SK-N-SH (cell line): Measurements from ENCODE around the gene APRT. TPM values are rescaled to one million over a fixed set of nuclear protein-coding genes. Genes with fewer than 3 reads are reported as not detected.

ENCODE experiments used
- CTCF ChIA-PET: fragments of 300-600, 350-600 bp; formaldehyde crosslinking; extraction: SDS; loops from one replicate; lab custom pipeline; 2021; lab: Yijun Ruan, JAX
- POLR2A ChIA-PET: fragments of 350-600 bp; sonication (Branson Sonifier 250); formaldehyde crosslinking; extraction: SDS; loops from one replicate; lab custom pipeline; 2020; ENCODE audit warnings: antibody characterized with exemption, inconsistent platforms; lab: Yijun Ruan, JAX
- DNase-seq: peaks from one replicate; pipeline ENCODE4 v3.0.0; 2012
- H2AFZ ChIP-seq: fragments of 200-600 bp; sonication (generic); 2 replicates; pipeline ENCODE4 v1.8.1; 2016; ENCODE audit warnings: antibody characterized with exemption, mild to moderate bottlenecking, low read depth
- H3F3A ChIP-seq: fragments of 200-600 bp; sonication (generic); replicated peaks from 2 replicates; pipeline ENCODE3; 2016; ENCODE audit warnings: antibody characterized with exemption, mild to moderate bottlenecking; ENCODE audit not compliant: insufficient read depth
- H3K27ac ChIP-seq, 2 experiments: fragments of 200-500 bp in 1 of 2; fragments of 200-600 bp in 1 of 2; sonication (Bioruptor generic) in 1 of 2; sonication (generic), shearing (Covaris generic) in 1 of 2; 2 replicates each; pipeline versions ENCODE4 v1.5.1 to v1.6.1; 2014 to 2016; ENCODE audit warnings: low read depth in 2 of 2, inconsistent platforms in 1 of 2, low read length in 1 of 2, mild to moderate bottlenecking in 1 of 2, mixed read lengths in 1 of 2
- H3K27me3 ChIP-seq: fragments of 200-600 bp; sonication (generic), shearing (Covaris generic); 2 replicates; pipeline ENCODE4 v1.6.1; 2016; ENCODE audit warnings: mixed run types; ENCODE audit not compliant: insufficient read depth
- H3K36me3 ChIP-seq, 2 experiments: fragments of 200-500 bp in 1 of 2; fragments of 200-600 bp in 1 of 2; sonication (Bioruptor generic) in 1 of 2; sonication (generic) in 1 of 2; replicated peaks in 1 of 2; 2 replicates each; pipeline versions ENCODE3 to v1.5.1; 2014 to 2016; ENCODE audit warnings: low read length in 1 of 2, mild to moderate bottlenecking in 1 of 2; ENCODE audit not compliant: insufficient read depth in 2 of 2, control insufficient read depth in 1 of 2
- H3K4me1 ChIP-seq, 2 experiments: fragments of 200-500 bp in 1 of 2; fragments of 200-600 bp in 1 of 2; sonication (Bioruptor generic) in 1 of 2; sonication (generic), shearing (Covaris generic) in 1 of 2; 2 replicates each; pipeline versions ENCODE4 v1.5.1 to v1.6.1; 2014 to 2016; ENCODE audit warnings: low read depth in 1 of 2, low read length in 1 of 2, mixed run types in 1 of 2; ENCODE audit not compliant: insufficient read depth in 2 of 2, control insufficient read depth in 1 of 2
- H3K4me2 ChIP-seq: fragments of 200-600 bp; sonication (generic), shearing (Covaris generic); 2 replicates; pipeline ENCODE4 v1.6.1; 2017; ENCODE audit warnings: mixed run types
- H3K4me3 ChIP-seq, 2 experiments: fragments of 200-500 bp in 1 of 2; fragments of 200-600 bp in 1 of 2; sonication (Bioruptor generic) in 1 of 2; sonication (generic), shearing (Covaris generic) in 1 of 2; 2 replicates each; pipeline versions ENCODE4 v1.5.1 to v1.8.1; 2014 to 2016; ENCODE audit warnings: low read depth in 2 of 2, inconsistent platforms in 1 of 2, low read length in 1 of 2, mild to moderate bottlenecking in 1 of 2, mixed read lengths in 1 of 2, moderate library complexity in 1 of 2
- H3K79me2 ChIP-seq: fragments of 200-600 bp; sonication (generic); 2 replicates; pipeline ENCODE4 v1.8.1; 2017; ENCODE audit warnings: mild to moderate bottlenecking; ENCODE audit not compliant: insufficient read depth
- H3K9ac ChIP-seq: fragments of 200-600 bp; sonication (generic); 2 replicates; pipeline ENCODE4 v1.6.1; 2017; ENCODE audit warnings: mixed run types
- H3K9me2 ChIP-seq: fragments of 200-600 bp; sonication (generic); 2 replicates; pipeline ENCODE4 v1.6.1; 2017; ENCODE audit warnings: mixed run types
- H3K9me3 ChIP-seq: fragments of 200-600 bp; sonication (generic); 2 replicates; pipeline ENCODE4 v1.6.1; 2017; ENCODE audit warnings: mixed run types, mild to moderate bottlenecking, moderate library complexity
- H4K20me1 ChIP-seq: fragments of 200-600 bp; sonication (generic); 2 replicates; pipeline ENCODE4 v1.6.1; 2017; ENCODE audit warnings: mild to moderate bottlenecking, mixed run types; ENCODE audit not compliant: insufficient read depth
- FOXJ3 ChIP-seq: sonication (generic); formaldehyde crosslinking; IDR thresholded peaks from 2 replicates; pipeline ENCODE4 v1.5.1; 2020; ENCODE audit warnings: mild to moderate bottlenecking, missing genetic modification reagents
- JUND ChIP-seq: IDR thresholded peaks from 2 replicates; pipeline ENCODE4 v1.4.0; 2012
- MEF2A ChIP-seq: IDR thresholded peaks from 2 replicates; pipeline ENCODE4 v1.4.0; 2012; ENCODE audit warnings: low read depth, borderline replicate concordance
- NFIC ChIP-seq: IDR thresholded peaks from 2 replicates; pipeline ENCODE4 v1.4.0; 2012; ENCODE audit warnings: borderline replicate concordance
- NRF1 ChIP-seq: IDR thresholded peaks from 2 replicates; pipeline ENCODE4 v1.6.1; 2012; ENCODE audit warnings: low read depth, mild to moderate bottlenecking, low read length
- TAF1 ChIP-seq: IDR thresholded peaks from 2 replicates; pipeline ENCODE4 v1.6.1; 2012; ENCODE audit warnings: low read depth, mild to moderate bottlenecking, low read length, moderate library complexity, borderline replicate concordance
- YY1 ChIP-seq: IDR thresholded peaks from 2 replicates; pipeline ENCODE4 v1.4.0; 2012; ENCODE audit warnings: low read depth, mild to moderate bottlenecking
- WGBS: methylation state at CpG from one replicate; pipeline ENCODE4 v1.1.6; 2017; ENCODE audit warnings: low lambda C conversion rate; 5-methylcytosine and 5-hydroxymethylcytosine counted together
- polyA plus RNA-seq, 3 experiments: library from polyadenylated mRNA; depleted of rRNA; stranded (reverse); fragments of >200 nt; gene quantifications; 2 replicates each; pipeline ENCODE4 v1.2.3, GENCODE V29; 2012
- TF ChIP-seq, protein P1 (sequence below): fragments of 150-350 bp; IDR thresholded peaks from 2 replicates; pipeline ENCODE4 v1.6.1; 2016; ENCODE audit warnings: mild to moderate bottlenecking, low read depth, low read length
- TF ChIP-seq, protein P2 (sequence below): IDR thresholded peaks from 2 replicates; pipeline ENCODE4 v1.4.0; 2012; ENCODE audit warnings: low read depth, borderline replicate concordance
- TF ChIP-seq, protein P3 (sequence below): IDR thresholded peaks from 2 replicates; pipeline ENCODE4; 2012

APRT gene
- polyA plus RNA-seq, 1 of the 3 experiments (the other 2 are of a cell fraction): 192 TPM

DNA sequence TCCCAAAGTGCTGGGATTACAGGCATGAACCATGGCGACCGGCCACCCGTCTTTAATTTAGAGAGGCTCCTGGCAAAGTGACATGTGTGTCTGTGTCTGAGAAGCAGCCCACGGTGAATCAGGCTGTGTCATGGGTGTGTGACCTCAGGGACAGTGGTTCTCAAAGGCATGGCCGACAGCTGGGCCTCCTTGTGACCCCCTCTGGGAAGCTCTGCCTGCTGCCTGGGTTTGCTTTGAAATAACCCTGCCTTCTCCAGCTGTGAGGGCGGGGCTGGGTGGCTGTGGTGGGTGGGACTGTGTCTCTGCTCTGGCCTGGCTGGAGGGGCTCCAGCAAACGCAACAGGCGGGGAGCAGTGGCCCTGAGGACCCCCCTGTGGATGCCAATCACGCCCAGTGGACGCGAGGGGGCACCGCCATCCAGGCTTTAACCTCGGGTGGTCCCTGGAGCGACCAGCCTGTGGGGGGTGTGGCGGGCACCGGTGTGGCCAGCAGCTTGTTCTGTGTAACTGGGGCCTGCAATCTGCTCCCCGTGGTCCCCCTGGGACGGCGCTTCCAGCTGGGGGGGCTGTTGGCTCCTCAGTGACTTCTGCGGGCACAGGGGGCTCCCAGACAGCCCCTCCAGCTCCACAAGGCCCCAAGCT, 8.8 kb upstream of the APRT start:
- WGBS: 77% methylated on average over 4 of the region's 20 CpGs
- CTCF ChIA-PET: interaction anchor here (0.9 to 4.0 kb wide), 5 partner anchors 8 to 347 kb away, joined by 3 to 13 read pairs (median 6); partner anchors contain the start of genes GALNS and TRAPPC2L
- no peaks in the 10 kb centered on the region for H3K27me3 ChIP-seq

DNA sequence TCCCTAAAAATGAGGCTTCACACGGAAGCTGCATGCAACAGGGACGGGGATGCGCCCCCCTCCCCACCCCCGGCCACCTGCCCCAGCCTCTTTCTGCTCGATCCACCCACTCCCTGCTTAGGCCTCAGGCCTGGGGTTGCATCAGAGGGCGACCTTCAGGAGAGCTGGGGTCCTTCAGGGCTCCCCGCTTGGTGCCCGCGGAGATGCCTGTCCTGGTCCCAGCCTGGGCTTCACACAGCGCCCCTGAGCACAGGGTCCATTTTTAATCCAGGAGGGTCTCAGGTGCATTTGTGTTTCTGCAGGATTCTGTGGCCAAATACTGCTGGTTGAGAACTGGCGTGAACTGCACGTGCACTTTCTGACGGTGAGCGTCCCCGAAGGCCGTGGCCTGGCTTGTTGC, 7.4 kb upstream of the APRT start:
- Histone ChIP-seq H3K4me3 (no peak overlapping the region), H3K4me1 (peaks cover 0 to 7% of the 10 kb centered on the region in 2 experiments; a peak in 1 of 4 replicates), H3K27me3 (no peaks in the 10 kb centered on the region), H3K9me2 (no peaks in the 10 kb centered on the region), H3K79me2 (no peaks in the 10 kb centered on the region), H3K9ac (no peak overlapping the region), H3K4me2 (no peak overlapping the region), H3K36me3 (peaks cover 0 to 8% of the 10 kb centered on the region in 2 experiments), H4K20me1 (no peaks in the 10 kb centered on the region), H3K27ac (no peak overlapping the region), H2AFZ (no peak overlapping the region), H3K9me3 (no peaks in the 10 kb centered on the region), H3F3A (no peaks in the 10 kb centered on the region)
- TF ChIP-seq FOXJ3 (CRISPR knock-in tag): no peak
- CTCF ChIA-PET: interaction anchor here (1.7 to 4.0 kb wide), 3 partner anchors 10 to 348 kb away, joined by 4 to 13 read pairs (median 10); partner anchors contain the start of genes GALNS and TRAPPC2L
- 85% methylated on average over 12 of the region's 16 CpGs for WGBS
- no peak for DNase-seq
- POLR2A ChIA-PET: no interaction called here

More for the DNA sequence above, 8.8 kb upstream of the APRT start:
- no peaks in the 10 kb centered on the region for H3K9me3 ChIP-seq
- H3K9me2 ChIP-seq: no peaks in the 10 kb centered on the region
- TF ChIP-seq, protein P1, sequence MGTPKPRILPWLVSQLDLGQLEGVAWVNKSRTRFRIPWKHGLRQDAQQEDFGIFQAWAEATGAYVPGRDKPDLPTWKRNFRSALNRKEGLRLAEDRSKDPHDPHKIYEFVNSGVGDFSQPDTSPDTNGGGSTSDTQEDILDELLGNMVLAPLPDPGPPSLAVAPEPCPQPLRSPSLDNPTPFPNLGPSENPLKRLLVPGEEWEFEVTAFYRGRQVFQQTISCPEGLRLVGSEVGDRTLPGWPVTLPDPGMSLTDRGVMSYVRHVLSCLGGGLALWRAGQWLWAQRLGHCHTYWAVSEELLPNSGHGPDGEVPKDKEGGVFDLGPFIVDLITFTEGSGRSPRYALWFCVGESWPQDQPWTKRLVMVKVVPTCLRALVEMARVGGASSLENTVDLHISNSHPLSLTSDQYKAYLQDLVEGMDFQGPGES: no peak
- no peak for TF ChIP-seq YY1
- TF ChIP-seq, protein P2, sequence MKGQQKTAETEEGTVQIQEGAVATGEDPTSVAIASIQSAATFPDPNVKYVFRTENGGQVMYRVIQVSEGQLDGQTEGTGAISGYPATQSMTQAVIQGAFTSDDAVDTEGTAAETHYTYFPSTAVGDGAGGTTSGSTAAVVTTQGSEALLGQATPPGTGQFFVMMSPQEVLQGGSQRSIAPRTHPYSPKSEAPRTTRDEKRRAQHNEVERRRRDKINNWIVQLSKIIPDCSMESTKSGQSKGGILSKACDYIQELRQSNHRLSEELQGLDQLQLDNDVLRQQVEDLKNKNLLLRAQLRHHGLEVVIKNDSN: no peak
- TF ChIP-seq NFIC: no peak
- TF ChIP-seq TAF1: no peak
- TF ChIP-seq, protein P3, sequence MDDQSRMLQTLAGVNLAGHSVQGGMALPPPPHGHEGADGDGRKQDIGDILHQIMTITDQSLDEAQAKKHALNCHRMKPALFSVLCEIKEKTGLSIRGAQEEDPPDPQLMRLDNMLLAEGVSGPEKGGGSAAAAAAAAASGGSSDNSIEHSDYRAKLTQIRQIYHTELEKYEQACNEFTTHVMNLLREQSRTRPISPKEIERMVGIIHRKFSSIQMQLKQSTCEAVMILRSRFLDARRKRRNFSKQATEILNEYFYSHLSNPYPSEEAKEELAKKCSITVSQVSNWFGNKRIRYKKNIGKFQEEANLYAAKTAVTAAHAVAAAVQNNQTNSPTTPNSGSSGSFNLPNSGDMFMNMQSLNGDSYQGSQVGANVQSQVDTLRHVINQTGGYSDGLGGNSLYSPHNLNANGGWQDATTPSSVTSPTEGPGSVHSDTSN: no peak
- no peak for TF ChIP-seq JUND
- no peak for TF ChIP-seq NRF1
- TF ChIP-seq MEF2A: no peak
- no peaks in the 10 kb centered on the region for H3K79me2 ChIP-seq
- POLR2A ChIA-PET: interaction anchor here (1.6 kb wide), 1 partner anchor 10 kb away, joined by 3 read pairs; no protein-coding TSS in a partner anchor
- H3K4me3 ChIP-seq: no peak overlapping the region
- no peak overlapping the region for H3K27ac ChIP-seq
- H4K20me1 ChIP-seq: no peaks in the 10 kb centered on the region
- peaks cover 0 to 5% of the 10 kb centered on the region in 2 experiments; a peak in 1 of 4 replicates for H3K4me1 ChIP-seq
- no peaks in the 10 kb centered on the region for H3F3A ChIP-seq
- H3K4me2 ChIP-seq: no peak overlapping the region
- H3K36me3 ChIP-seq: peaks cover 0 to 14% of the 10 kb centered on the region in 2 experiments
- no peak overlapping the region for H2AFZ ChIP-seq
- DNase-seq: no peak
- H3K9ac ChIP-seq: no peak overlapping the region
